Renal pelvis (tissue), 4 donors: ENCODE measurements around the gene CELA3A. TPM values are rescaled to one million over a fixed set of nuclear protein-coding genes. Genes with fewer than 3 reads are reported as not detected.
"Not testable (repeated sequence)": the region's sequence is repeated elsewhere in the genome, so short reads cannot be mapped to it uniquely, and the experiment has no call there.

Source experiments
- DNase-seq: peaks from one replicate; pipeline ENCODE4 v3.0.0-alpha.2; 2013
- polyA plus RNA-seq, 3 donors: library from polyadenylated mRNA; unstranded; fragments of 120-200 nt; gene quantifications; one replicate each; pipeline ENCODE4 v1.2.1, GENCODE V29; 2013; ENCODE audit not compliant: insufficient read length in 3 of 3

Gene CELA3A
- polyA plus RNA-seq, 3 donors = not detected

DNA sequence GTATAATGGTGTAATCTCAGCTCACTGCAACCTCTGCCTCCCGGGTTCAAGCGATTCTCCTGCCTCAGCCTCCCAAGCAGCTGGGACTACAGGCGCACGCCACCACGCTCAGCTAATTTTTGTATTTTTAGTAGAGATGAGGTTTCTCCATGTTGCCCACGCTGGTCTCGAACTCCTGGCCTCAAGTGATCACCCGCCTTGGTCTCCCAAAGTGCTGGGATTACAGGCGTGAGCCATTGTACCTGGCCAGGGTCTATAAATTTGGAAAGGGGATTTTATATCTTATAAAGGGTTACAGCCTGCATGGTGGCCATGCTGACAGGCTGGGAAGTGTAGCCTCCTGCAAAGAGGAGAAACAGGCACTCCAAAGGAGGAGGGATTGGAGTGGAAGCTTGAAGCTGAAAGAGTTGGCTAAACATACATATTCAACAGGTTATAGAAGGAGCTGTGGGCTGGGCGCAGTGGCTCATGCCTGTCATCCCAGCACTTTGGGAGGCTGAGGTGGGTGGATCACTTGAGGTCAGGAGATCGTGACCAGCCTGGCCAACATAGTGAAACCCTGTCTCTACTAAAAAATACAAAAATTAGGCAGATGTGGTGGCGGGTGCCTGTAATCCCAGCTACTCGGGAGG, 13.2 kb downstream of the CELA3A start:
- DNase-seq = not testable (repeated sequence)

DNA sequence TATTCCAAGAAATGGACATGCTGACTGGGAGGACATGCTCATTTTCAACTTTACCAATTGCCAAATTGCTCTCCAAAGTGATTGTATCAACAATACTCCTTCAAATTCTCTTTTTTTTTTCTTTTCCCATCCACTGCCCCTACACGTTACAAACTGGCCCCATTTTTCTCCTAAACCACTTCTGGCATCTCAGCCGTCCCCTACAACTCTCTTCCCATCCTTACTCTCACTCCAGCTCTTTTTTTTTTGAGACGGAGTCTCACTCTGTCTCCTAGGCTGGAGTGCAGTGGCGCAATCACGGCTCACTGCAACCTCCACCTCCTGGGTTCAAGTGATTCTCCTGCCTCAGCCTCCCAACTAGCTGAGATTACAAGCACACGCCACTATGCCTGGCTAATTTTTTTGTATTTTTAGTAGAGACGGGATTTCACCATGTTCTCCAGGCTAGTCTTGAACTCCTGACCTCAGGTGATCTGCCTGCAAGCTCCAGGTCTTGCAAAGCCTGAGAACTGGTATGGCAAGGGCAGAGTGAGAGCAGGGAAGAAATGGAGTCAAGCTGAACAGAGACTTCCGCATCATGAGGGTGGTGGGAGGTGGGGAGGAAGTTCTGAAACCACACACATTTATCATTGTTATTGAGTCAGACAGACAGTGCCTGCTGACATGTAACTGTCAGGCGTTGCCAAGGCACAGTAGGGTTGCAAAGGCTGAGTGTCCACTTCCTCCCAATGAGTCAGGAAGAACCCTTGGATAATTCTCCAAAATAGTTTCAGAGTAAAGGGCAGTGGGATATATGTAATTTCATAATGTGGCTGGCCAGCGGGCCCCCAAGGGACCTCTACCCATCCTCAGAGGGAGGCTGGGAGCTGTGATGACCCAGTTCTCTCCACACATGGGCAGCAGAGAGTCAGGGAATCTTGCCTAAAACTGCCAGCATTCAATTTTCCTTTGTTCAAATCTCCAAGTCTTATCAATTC, 17.4 kb downstream of the CELA3A start:
- no peak for DNase-seq

DNA sequence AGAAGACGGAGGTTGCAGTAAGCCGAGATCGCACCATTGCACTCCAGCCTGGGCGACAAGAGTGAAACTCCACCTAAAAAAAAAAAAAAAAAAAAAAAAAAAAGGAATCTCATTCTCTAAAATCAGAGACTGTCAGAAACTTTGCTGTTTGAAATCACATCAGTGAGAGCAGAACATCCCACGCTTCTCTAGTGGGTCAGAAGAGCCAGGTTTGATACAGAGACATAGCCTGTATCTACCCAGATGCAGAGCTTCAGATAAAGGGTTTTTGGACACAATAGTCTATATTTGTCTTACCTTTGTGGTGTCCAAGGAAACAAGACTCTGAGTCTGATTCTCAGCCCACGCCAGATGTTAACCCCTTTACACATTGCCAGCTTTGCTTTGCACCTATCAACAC, 19.6 kb downstream of the CELA3A start:
- no peak for DNase-seq

DNA sequence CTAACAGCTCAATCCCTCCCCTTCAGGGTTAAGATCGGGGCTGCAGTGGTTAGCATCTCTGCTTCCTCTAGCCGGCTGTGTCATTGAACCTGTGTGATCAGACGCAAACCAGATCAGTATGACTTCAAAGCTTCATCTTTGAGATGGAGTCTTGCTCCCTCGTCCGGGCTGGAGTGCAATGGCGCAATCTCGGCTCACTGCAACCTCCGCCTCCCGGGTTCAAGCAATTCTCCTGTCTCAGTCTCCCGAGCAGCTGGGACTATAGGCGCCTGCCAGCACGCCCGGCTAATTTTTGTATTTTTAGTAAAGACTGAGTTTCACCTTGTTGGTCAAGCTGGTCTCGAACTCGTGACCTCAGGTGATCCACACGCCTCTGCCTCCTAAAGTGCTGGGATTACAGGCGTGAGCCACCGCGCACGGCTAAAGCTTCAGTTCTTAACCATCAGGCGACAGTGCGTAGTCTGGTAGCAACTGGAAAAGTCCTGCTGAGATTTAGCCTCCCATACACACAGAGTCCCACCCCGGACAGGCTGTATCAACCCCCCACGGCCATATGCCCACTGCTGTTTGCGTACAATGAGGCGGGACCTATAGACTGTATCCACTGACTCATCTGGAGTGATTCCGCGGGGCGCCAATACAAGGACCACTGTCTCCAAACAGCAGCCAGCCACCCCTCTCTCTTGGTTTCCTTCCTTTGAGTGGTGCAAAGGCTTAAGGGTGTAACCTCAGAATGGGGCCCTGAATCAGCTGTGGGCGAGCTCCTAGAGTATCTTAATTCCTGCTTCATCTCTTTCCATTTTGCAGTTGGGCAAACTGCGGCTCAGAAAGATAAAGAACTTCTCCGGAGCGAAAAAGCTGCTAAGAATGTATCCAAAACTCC, 23.3 kb downstream of the CELA3A start:
- DNase-seq = no peak

DNA sequence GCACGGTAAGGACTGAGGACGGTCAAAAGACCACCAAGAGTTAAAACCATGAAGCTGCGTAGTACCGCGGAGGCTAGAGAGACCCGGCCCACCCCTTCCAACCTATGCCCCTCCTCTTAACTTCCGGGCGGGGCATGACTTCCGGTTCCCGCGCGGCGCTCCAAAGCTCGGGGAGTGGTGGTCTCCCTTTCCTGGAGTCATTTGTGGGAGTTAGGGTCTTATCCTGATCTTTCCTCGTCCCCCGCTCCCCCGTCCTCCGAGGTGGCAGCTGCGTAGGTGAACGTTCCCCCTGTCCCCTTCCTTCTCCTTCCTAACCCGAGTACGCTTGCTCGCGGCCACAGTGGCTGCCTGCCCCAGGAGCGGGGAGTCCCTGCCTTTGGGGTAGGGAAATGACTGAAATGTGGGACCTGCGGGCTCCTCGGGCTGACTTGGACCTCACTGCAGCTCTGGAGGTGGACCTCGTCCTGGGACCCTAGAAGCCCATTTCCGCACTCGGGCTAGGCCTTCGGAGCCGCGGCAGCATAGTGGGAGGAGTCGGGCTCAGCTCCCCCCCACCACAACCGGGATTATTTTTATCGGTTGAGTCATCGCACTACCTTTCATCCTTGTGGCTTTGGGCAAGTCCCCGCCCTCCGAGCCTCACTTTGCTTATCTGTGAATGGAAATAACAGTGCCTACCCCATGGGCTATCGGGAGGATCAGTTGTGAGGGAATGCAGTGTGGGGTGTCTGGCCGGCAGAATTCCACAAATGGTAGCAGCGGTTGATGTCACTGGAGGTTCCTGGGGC, 24.1 kb downstream of the CELA3A start:
- peak; percentile 91 for DNase-seq

DNA sequence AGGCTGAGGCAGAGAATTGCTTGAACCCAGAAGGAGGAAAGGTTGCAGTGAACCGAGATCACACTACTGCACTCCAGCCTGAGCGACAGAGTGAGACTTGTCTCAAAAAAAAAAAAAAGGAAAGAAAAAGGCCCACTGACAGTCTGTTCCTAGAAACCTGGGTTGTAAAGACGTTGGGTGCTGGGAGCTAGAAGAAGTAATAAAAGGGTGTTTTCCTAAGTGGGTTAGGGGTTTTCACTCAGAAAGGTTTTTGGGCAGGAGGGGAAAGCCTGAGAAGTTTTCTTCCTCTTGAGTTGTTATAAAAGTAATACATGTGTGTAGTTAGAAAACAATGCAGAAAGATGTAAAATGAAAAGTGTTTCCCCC, 25.4 kb downstream of the CELA3A start:
- DNase-seq = no peak

DNA sequence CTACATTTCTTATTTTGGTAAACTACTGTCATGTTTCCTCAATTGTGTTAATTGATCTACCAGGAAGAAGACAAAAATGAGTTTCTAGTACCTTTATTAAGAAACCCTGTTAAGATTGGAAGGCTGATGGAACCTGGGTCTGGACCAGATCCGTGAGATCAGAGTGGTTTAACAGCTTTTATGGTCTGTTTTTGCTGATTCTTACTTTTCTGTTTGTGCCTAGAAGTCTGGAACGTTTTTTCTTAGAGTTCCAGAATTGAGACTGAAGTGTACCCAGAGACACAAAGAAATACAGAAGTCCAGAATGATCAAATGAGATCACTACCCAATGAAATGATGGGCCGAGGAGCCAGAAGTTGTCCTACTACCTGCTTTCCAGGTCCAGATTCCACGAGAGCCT, 28.6 kb downstream of the CELA3A start:
- DNase-seq = no peak

DNA sequence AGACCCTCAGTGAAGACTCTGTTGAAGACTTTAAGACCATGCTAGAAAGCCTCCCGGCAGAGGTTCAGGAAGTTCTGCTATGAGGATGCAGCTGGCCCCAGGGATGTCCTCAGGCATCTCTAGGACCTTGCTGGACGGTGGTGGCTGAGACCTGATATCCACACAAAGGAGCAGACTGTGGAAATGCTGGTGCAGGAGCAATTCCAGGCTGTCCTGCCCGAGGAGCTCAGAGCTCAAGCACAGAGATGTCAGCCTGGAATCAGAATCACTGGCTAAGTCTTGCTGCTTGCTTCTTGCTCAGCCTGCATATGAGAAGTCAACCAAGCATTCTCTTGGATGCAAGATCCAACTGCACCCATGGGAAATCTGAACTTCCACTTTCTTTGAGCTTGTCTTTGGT, 29.0 kb downstream of the CELA3A start:
- DNase-seq = no peak

DNA sequence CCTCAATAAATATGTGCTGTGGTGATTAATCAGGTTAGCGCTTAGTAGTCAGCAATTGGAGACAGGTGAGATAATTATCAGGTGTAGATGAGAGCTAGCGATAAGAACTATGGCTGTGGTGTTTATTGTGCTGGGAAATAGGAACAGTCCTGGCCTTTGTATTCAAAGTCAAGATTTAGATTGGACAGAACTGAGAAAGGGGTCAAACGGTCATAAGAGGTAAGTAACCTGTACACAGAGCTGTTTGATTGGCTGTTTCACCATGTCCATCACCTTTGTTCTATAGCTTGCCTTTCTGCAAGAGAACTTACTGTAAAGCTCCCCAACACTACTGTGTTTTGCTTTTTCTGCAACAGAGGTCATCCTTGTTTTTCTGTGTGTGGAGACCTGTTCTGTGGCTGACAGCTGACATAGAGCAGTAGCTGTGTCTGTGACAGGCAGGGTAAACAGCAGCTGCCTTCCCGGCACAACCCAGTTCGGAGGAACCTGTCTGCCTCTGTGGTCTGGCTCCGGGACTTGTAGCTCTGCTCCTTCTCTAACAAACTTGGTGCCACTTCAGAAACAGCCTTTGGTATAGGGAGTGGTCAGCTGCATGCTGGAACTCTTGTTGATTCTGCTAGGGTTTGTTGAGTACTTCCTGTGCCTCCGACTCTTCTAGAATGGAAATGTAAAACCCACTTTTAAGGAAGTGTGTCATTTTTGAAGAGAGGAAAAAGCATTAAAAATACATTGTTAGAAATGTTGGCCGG, 29.9 kb downstream of the CELA3A start:
- DNase-seq = no peak

DNA sequence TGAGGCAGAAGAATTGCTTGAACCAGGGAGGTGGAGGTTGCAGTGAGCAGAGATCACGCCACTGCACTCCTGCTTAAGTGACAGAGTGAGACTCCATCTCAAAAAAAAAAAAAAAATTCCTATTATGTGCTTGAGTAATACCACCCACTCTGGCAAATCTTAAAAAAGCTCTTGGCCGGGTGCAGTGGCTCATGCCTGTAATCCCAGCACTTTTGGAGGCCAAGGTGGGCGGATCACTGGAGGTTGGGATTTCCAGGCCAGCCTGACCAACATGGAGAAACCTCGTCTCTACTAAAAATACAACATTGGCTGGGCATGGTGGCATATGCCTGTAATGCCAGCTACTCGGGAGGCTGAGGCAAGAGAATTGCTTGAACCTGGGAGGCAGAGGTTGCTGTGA, 33.4 kb downstream of the CELA3A start:
- DNase-seq = not testable (repeated sequence)

DNA sequence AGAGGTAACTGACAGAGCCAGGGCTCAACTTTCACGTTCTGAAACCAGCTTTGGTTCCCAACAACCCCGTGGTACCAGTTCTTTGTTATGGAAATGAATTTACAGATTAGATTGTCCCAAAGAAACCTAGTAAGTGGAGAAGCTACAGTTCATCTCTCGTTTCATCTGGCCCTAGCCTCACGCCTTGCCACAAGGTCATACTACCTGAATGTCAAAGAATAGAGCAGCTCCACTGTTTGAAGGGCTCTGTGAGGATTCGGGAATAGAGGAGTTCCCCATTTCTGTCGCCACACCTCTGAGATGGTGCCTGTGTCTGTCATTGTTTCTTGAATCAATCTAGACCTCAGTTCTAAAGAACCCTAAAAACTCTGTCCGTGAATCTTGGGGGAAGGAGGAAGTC, 36.1 kb downstream of the CELA3A start:
- DNase-seq = no peak

DNA sequence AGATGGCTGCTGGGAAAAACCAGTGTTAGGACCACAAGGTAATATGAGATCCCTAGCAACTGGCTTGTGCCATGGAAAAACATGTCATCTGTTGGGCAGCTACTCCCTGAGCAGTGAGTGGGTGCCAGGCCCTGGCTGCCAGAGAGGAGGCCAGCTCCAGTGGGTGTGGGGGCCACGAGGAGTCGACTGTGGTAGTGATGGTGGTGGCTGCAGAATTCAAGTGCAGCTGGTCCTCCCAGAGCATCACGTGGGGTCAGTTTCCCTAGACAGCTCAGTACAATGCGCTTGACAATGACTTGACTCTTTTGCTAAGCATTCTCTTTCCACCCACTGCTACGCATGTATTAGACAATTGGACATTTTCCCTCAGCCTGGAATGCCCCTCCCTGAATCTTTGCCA, 36.6 kb downstream of the CELA3A start:
- no peak for DNase-seq

DNA sequence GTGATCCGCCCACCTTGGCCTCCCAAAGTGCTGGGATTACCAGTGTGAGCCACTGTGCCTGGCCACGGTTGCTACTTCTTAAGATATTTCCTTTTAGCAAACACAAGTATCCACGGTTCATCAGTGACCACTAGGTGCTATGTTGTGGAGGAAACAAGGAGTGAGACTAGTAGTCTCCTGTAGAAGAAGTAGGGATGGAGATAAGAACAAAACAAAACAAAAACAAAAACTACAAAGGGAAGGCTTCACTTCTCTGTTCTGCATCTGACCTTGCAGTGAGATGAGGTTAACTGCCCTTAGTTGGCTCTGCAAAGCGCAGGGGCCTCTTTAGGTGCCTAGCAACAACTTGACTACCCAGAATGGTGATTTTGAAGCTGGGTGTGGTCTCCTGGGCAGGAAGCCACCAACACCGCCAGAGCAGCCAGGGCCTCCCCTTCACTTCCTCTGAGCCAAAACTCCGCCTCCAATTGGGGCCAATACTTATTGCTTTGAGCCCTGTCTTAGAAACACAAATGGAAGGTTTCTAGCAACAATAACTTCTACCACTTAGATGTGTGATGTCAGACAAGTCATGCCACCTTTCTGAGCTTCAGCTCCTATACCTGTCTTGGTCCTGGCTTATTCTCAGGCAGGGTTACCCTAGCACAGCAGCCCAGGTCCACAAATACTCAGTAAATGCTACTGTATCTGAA, 38.3 kb downstream of the CELA3A start:
- no peak for DNase-seq

DNA sequence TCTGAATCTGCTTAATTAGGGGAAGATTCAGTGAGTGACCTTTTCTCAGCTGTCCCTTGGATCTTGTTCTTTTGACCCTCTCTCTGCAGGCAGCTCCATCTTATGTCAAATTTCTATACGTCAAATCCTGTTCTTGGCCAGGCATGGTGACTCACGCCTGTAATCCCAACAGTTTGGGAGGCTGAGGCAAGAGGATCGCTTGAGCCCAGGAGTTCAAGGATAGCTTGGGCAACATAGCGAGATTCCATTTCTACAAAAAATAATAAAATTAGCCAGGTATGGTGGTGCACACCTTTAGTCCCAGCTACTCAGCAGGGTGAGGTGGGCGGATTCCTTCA, 38.8 kb downstream of the CELA3A start:
- no peak for DNase-seq

DNA sequence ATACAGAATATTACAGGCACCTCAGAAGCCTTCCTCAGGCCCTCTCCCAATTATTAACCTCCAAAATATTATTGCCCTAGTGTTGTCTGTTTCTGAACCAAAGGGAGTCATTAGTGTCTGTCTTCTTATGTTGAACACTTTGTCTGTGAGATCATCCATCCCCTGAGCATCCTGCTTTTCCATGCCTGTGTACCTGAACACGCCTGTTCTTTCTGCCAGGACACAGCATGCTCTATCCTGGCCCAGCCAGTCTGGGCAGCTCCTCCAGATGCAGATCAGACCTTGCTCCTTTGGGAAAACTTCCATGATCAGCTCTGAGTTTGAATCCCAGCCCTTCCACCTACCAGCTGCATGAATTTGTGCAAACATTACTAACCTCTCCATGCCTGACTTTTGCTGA, 40.0 kb downstream of the CELA3A start:
- no peak for DNase-seq

DNA sequence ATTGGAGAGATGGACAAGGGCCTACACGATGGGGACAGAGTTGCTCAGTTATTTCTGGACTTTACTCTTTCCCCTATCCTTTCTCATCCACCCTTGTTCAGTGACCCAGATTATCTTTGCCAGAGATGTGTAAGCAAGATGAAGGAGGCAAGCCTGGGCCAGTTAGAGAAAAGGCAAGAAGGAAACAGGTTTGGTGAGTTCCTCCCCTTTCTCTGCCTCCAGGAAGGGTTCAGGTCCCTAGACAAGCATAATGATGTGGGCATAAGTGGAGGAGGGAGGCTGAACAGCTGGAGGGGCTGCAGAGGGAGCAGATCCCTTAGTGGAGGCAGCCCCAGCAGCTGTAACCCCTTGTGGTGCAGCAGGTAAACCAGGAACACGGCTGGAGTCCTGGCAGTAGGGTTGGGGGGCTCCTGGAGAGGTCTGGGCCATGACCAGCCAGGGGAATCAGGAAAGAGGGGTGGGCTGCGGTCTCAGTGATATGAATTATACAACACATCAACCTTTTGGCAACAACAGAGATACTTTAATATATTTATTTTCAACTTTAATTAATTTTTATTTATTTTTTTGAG, 41.8 kb downstream of the CELA3A start:
- no peak for DNase-seq

DNA sequence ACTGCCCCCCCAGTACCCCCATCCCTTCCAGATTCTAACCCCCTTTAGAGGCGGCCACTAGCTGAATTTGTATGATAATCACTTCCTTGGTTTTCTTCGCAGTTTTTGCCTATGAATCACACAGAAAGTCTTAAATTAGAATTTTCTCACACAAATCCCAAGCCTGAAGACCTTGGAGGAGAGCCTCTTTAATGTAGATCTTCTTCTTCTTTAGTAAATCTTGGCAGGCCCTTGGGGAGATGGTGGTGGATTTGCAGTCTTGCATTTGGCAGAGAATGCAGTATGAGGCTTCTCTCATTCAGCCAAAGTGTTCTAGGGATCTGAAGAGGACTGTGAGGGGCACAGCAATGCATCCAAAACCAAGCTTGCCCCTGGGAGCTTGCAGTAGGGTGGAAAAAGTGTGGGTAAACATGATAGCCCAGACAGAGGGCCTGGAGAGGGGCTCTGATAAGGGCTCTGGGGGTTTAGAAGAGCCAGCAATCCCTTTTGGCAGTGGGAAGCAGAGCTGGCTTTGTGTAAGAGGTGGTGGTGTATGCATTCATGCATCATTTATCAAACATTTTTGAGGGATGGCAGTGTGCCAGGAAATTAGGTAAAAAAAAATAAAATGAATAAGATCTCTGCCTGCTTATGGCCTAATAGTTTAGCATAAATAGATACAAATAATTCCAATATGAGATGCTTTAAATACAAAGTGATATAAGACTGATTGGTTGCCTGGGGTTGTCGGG, 43.4 kb downstream of the CELA3A start:
- no peak for DNase-seq

DNA sequence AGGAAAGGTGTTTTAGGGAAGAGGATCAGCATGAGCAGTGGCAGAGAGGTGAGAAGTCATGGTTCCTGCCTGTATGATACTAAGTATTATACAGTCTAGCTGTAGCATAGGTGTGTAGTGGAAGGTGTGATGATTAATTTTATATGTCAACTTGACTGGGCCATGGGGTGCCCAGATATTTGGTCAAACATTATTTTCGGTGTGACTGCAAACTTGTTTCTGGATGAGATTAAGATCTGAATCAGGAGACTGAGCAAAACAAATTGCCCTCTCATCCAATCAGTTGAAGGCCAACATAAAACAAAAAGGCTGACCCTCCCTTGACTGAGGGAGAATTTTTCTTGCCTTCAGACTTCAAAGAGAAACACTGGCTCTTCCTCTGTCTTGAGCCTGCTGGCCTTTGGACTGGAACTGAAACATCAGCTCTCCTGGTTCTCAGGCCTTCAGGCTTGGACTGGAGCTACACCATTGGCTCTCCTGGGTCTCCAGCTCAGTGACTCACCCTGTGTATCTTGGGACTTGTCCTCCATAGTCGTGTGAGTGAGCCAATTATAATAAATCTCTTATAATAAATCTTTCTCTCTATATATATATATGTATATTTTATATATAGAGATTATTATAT, 44.3 kb downstream of the CELA3A start:
- no peak for DNase-seq
